Panc1 (cell line): ENCODE data around the gene WDR5. TPM values are rescaled to one million over a fixed set of nuclear protein-coding genes. Genes with fewer than 3 reads are reported as not detected.

Source experiments
- ATAC-seq: fragments of 200-7000 bp; cut with Tn5 transposase; 2 replicates; pipeline ENCODE4 v1.9.1; 2020; ENCODE audit warnings: mild to moderate bottlenecking, moderate library complexity
- BruUV-seq: library from RNA; stranded (reverse); fragments of 400-500 nt; replicated peaks from 2 replicates; lab custom pipeline; 2021; lab: Mats Ljungman, UMichigan
- CTCF ChIA-PET: fragments of 300-600 bp; sonication (Branson Sonifier 250); formaldehyde crosslinking; loops from one replicate; lab custom pipeline; 2022; ENCODE audit warnings: antibody characterized with exemption; lab: Charles Lee
- POLR2A ChIA-PET: fragments of 300-600 bp; sonication (Branson Sonifier 250); formaldehyde crosslinking; loops from one replicate; lab custom pipeline; 2022; ENCODE audit warnings: antibody characterized with exemption; lab: Charles Lee
- DNase-seq: peaks from one replicate; pipeline ENCODE4 v3.0.0-alpha.2; 2010; ENCODE audit warnings: low read depth, low spot score
- H3K27ac ChIP-seq: 2 replicates; pipeline ENCODE4 v1.5.1; 2011; ENCODE audit warnings: mild to moderate bottlenecking, low read length, inconsistent platforms
- H3K27me3 ChIP-seq: fragments of 200-500 bp; sonication (Bioruptor generic); 2 replicates; pipeline ENCODE4 v1.6.0; 2014; ENCODE audit warnings: low read length, inconsistent platforms; ENCODE audit not compliant: control insufficient read depth, insufficient read depth
- H3K36me3 ChIP-seq: fragments of 200-500 bp; sonication (Bioruptor generic); 2 replicates; pipeline ENCODE4 v1.5.1; 2014; ENCODE audit warnings: inconsistent platforms, mild to moderate bottlenecking, low read length, moderate library complexity; ENCODE audit not compliant: control insufficient read depth, insufficient read depth
- H3K4me1 ChIP-seq: 2 replicates; pipeline ENCODE4 v1.5.1; 2011; ENCODE audit warnings: inconsistent platforms, mild to moderate bottlenecking, low read length, moderate library complexity; ENCODE audit not compliant: control insufficient read depth, insufficient read depth
- H3K4me3 ChIP-seq, 2 experiments: 2 replicates each; pipeline ENCODE4 v1.5.1; 2011 to 2012; ENCODE audit warnings: low read depth in 2 of 2, low read length in 2 of 2, mild to moderate bottlenecking in 2 of 2, inconsistent platforms in 1 of 2, moderate library complexity in 1 of 2
- H3K9me3 ChIP-seq: fragments of 200-500 bp; sonication (Bioruptor generic); 2 replicates; pipeline ENCODE4 v1.5.1; 2014; ENCODE audit warnings: low read depth, mild to moderate bottlenecking, inconsistent platforms, low read length, moderate library complexity; ENCODE audit not compliant: control insufficient read depth, insufficient read depth
- POLR2AphosphoS5 ChIP-seq: IDR thresholded peaks from 2 replicates; pipeline ENCODE4 v1.6.1; 2012; ENCODE audit warnings: mild to moderate bottlenecking, low read depth, low read length, moderate library complexity
- SIN3A ChIP-seq: IDR thresholded peaks from 2 replicates; pipeline ENCODE4 v1.6.1; 2012; ENCODE audit warnings: low read depth, mild to moderate bottlenecking, low read length, moderate library complexity, borderline replicate concordance; ENCODE audit not compliant: insufficient read depth
- TCF7L2 ChIP-seq: IDR thresholded peaks from 2 replicates; pipeline ENCODE4 v1.6.1; 2011; ENCODE audit warnings: mild to moderate bottlenecking, low read depth, low read length, inconsistent platforms
- in situ Hi-C: cut with HindIII; loops from 2 replicates; pipeline ENCODE4 v1.10.0; 2016; ENCODE audit warnings: low sequenced_read_pairs, low pct_unique_long_range_greater_than_20kb
- intact Hi-C: fragments of 100-400 bp; cut with micrococcal nuclease; formaldehyde crosslinking; loops from one replicate; pipeline ENCODE4 v1.10.0; 2022; ENCODE audit not compliant: unreplicated experiment
- total RNA-seq: library from RNA; stranded (reverse); gene quantifications from one replicate; pipeline ENCODE4 v1.2.1, GENCODE V29; 2021; ENCODE audit not compliant: unreplicated experiment
- TF ChIP-seq, protein P1 (sequence below), 2 experiments: IDR thresholded peaks; 2 replicates each; pipeline ENCODE4 v1.6.1; 2011 to 2012; ENCODE audit warnings: low read depth in 2 of 2, control low read depth in 1 of 2, low read length in 1 of 2, mild to moderate bottlenecking in 1 of 2, moderate library complexity in 1 of 2; ENCODE audit not compliant: insufficient read depth in 1 of 2
- TF ChIP-seq, protein P2 (sequence below): fragments of 450-650 bp; IDR thresholded peaks from 2 replicates; pipeline ENCODE4 v1.5.1; 2017; ENCODE audit warnings: mild to moderate bottlenecking

Gene WDR5
- total RNA-seq, 1 experiment from 2014 or later = 36.9 TPM

DNA sequence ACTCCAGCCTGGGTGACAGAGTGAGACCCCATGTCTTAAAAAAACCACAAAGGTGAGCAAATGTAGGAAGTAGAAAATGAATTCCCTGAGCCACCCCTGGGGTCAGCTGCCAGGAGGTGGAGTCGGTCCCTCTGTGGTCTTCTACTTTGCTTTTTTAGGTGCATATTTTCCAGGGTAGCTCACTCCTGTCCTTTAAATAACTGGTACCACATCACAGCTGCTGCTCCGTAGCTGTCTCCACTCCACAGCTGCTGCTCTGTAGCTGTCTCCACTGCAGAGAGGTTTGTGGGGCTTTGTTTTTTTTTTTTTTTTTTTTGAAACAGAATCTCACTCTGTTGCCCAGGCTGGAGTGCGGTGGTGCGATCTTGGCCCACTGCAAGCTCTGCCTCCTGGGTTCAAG is 8.9 kb downstream of the WDR5 start:
- BruUV-seq = no TSS peak
- no peak overlapping the region for H3K27ac ChIP-seq
- no peaks in the 10 kb centered on the region for H3K4me1 ChIP-seq
- TF ChIP-seq, protein P1, sequence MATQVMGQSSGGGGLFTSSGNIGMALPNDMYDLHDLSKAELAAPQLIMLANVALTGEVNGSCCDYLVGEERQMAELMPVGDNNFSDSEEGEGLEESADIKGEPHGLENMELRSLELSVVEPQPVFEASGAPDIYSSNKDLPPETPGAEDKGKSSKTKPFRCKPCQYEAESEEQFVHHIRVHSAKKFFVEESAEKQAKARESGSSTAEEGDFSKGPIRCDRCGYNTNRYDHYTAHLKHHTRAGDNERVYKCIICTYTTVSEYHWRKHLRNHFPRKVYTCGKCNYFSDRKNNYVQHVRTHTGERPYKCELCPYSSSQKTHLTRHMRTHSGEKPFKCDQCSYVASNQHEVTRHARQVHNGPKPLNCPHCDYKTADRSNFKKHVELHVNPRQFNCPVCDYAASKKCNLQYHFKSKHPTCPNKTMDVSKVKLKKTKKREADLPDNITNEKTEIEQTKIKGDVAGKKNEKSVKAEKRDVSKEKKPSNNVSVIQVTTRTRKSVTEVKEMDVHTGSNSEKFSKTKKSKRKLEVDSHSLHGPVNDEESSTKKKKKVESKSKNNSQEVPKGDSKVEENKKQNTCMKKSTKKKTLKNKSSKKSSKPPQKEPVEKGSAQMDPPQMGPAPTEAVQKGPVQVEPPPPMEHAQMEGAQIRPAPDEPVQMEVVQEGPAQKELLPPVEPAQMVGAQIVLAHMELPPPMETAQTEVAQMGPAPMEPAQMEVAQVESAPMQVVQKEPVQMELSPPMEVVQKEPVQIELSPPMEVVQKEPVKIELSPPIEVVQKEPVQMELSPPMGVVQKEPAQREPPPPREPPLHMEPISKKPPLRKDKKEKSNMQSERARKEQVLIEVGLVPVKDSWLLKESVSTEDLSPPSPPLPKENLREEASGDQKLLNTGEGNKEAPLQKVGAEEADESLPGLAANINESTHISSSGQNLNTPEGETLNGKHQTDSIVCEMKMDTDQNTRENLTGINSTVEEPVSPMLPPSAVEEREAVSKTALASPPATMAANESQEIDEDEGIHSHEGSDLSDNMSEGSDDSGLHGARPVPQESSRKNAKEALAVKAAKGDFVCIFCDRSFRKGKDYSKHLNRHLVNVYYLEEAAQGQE (IDR thresholded peaks at IDR 0.05; ENCODE audit: insufficient read depth in 1 of 2, low read depth in 2 of 2, low read length in 1 of 2) = no peak
- TF ChIP-seq, protein P2, sequence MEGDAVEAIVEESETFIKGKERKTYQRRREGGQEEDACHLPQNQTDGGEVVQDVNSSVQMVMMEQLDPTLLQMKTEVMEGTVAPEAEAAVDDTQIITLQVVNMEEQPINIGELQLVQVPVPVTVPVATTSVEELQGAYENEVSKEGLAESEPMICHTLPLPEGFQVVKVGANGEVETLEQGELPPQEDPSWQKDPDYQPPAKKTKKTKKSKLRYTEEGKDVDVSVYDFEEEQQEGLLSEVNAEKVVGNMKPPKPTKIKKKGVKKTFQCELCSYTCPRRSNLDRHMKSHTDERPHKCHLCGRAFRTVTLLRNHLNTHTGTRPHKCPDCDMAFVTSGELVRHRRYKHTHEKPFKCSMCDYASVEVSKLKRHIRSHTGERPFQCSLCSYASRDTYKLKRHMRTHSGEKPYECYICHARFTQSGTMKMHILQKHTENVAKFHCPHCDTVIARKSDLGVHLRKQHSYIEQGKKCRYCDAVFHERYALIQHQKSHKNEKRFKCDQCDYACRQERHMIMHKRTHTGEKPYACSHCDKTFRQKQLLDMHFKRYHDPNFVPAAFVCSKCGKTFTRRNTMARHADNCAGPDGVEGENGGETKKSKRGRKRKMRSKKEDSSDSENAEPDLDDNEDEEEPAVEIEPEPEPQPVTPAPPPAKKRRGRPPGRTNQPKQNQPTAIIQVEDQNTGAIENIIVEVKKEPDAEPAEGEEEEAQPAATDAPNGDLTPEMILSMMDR = no peak
- TF ChIP-seq TCF7L2 = no peak
- TF ChIP-seq POLR2AphosphoS5 = no peak
- TF ChIP-seq SIN3A = no peak
- in situ Hi-C loops = no loop called here
- no peak overlapping the region for H3K4me3 ChIP-seq
- H3K27me3 ChIP-seq = no peaks in the 10 kb centered on the region
- H3K36me3 ChIP-seq = peaks cover 3% of the 10 kb centered on the region; the same call in 1 of the 2 replicates
- H3K9me3 ChIP-seq = no peaks in the 10 kb centered on the region
- ChIA-PET CTCF (no interaction called here), POLR2A (no interaction called here)
- DNase-seq (no peak), ATAC-seq (no peak)
- intact Hi-C loops = no loop called here

DNA sequence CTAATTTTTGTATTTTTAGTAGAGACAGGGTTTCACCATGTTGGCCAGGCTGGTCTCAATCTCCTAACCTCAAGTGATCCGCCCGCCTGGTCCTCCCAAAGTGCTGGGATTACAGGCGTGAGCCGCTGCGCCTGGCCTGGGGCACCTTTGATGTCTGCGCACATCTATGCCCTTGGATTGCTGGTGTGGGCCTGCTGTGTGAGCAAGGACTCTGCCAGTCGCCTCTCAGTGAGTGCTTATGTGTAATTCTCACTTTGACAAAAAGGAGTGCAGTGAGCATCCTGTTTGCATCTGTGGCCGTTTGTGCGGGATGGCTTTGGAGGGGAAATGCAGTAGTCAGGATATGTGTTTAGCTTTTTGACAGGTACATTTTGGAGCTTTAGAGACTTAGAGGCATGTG is 9.4 kb downstream of the WDR5 start:
- no peaks in the 10 kb centered on the region for H3K27me3 ChIP-seq
- no peak overlapping the region for H3K27ac ChIP-seq
- intact Hi-C loops = no loop called here
- no peaks in the 10 kb centered on the region for H3K4me1 ChIP-seq
- H3K4me3 ChIP-seq = no peak overlapping the region
- peaks cover 3% of the 10 kb centered on the region; the same call in 1 of the 2 replicates for H3K36me3 ChIP-seq
- no peak for DNase-seq
- in situ Hi-C loops = no loop called here
- POLR2A ChIA-PET = no interaction called here
- BruUV-seq = no TSS peak
- H3K9me3 ChIP-seq = no peaks in the 10 kb centered on the region
- CTCF ChIA-PET = no interaction called here
- no peak for ATAC-seq
- TF ChIP-seq TCF7L2 (no peak), SIN3A (no peak), POLR2AphosphoS5 (no peak)
- TF ChIP-seq, protein P2 = no peak
- TF ChIP-seq, protein P1 (IDR thresholded peaks at IDR 0.05; ENCODE audit: insufficient read depth in 1 of 2, low read depth in 2 of 2, low read length in 1 of 2) = no peak
